Measurements from ENCODE around the gene ACSS2.

- TF ChIP-seq CTCF (IDR thresholded peaks at IDR 0.05), result no peak
- no peak for TF ChIP-seq POLR2A (IDR thresholded peaks at IDR 0.05)
- TF ChIP-seq POLR2AphosphoS5 (IDR thresholded peaks at IDR 0.05), result no peak
Measured at GRCh38 chr20:34896086-34896621, 19.7 kb downstream of the ACSS2 start.
